ENCODE results near the gene TRA2A. TPM values are rescaled to one million over a fixed set of nuclear protein-coding genes. Genes with fewer than 3 reads are reported as not detected.

Gene TRA2A
- total and polyA plus RNA-seq, 2 donors (not counting 3 experiments of a cell fraction or from before 2014, with no cell fraction given), result 55.1 to 112 TPM

- H3K79me2 ChIP-seq (ENCODE audit: control insufficient read depth, insufficient read depth, low read length), result peaks cover 69% of the 10 kb centered on the region
- peak; percentile 31 for FAIRE-seq
- ChIA-PET CTCF (interaction anchor here (0.7 to 4.5 kb wide), 10 partner anchors 10 to 195 kb away, joined by 3 to 17 read pairs (median 3); no protein-coding TSS in a partner anchor), POLR2A (no interaction called here)
- peak; percentile 48 for DNase-seq (ENCODE audit: low read depth, low spot score)
- H3K9ac ChIP-seq (replicated peaks; ENCODE audit: extremely low read depth, insufficient read depth, low read length), result peak overlapping the region; percentile 86
- peaks cover 45% of the 10 kb centered on the region for H3K4me1 ChIP-seq (ENCODE audit: control insufficient read depth, extremely low read depth, insufficient read depth, low read length)
- H4K20me1 ChIP-seq (replicated peaks; ENCODE audit: control insufficient read depth, extremely low read depth, insufficient read depth, low read length), result no peaks in the 10 kb centered on the region
- peak overlapping the region; percentile 74 for H3K27ac ChIP-seq (ENCODE audit: insufficient read depth, low read depth, low read length)
- intact Hi-C loops (cut with micrococcal nuclease), result no loop called here
- H3K4me3 ChIP-seq (replicated peaks in 1 of 3; ENCODE audit: insufficient read depth in 1 of 3, low read depth in 1 of 3, low read length in 3 of 3), result peak overlapping the region; percentile 85 to 96 (median 95)
- no peaks in the 10 kb centered on the region for H3K36me3 ChIP-seq (ENCODE audit: control insufficient read depth in 2 of 2, extremely low read depth in 1 of 2, insufficient read depth in 2 of 2, low read length in 2 of 2)
- H3K27me3 ChIP-seq (ENCODE audit: control insufficient read depth in 2 of 2, insufficient read depth in 2 of 2, low read length in 2 of 2), result no peaks in the 10 kb centered on the region
- H3K9me1 ChIP-seq (replicated peaks; ENCODE audit: control insufficient read depth, extremely low read depth, insufficient read depth, low read length), result no peaks in the 10 kb centered on the region
- peak overlapping the region; percentile 96 for H3K4me2 ChIP-seq (ENCODE audit: insufficient read depth, low read length)
- peak overlapping the region; percentile 25 for H2AFZ ChIP-seq (ENCODE audit: low read depth, low read length)
- TF ChIP-seq MAX (IDR thresholded peaks at IDR 0.05; ENCODE audit: insufficient read depth, insufficient read length), result no peak
- no peak for TF ChIP-seq CTCF (IDR thresholded peaks at IDR 0.05; ENCODE audit: extremely low read depth in 1 of 2, insufficient read depth in 1 of 2, low read depth in 1 of 2, low read length in 2 of 2)
- TF ChIP-seq GATA2 (IDR thresholded peaks at IDR 0.05; ENCODE audit: insufficient read depth, insufficient read length, low read depth, low read length), result no peak
- TF ChIP-seq POLR2AphosphoS5 (IDR thresholded peaks at IDR 0.05; ENCODE audit: insufficient read depth, low read depth, low read length), result peak; percentile 35
- TF ChIP-seq POLR2A (IDR thresholded peaks at IDR 0.05; ENCODE audit: low read depth, low read length), result no peak
- no peak for TF ChIP-seq FOS (IDR thresholded peaks at IDR 0.05; ENCODE audit: borderline replicate concordance, insufficient read depth, low read length)
- no peak for TF ChIP-seq MYC (IDR thresholded peaks at IDR 0.05; ENCODE audit: low read depth, low read length)
- H3K9me3 ChIP-seq (replicated peaks; ENCODE audit: control insufficient read depth, insufficient read depth, low read length), result no peaks in the 10 kb centered on the region
- BruUV-seq (replicated peaks), result TSS peak; percentile 1
- dilution Hi-C loops (cut with MboI; ENCODE audit: extremely low pct_ligation_motif_present, low sequenced_read_pairs), result no loop called here
Measured at GRCh38 chr7:23467806-23468525, 63.8 kb downstream of the TRA2A start.
